RPMI7951 (cell line): ENCODE data around the gene RUNX2. TPM values are rescaled to one million over a fixed set of nuclear protein-coding genes. Genes with fewer than 3 reads are reported as not detected.

Source experiments
- DNase-seq: peaks from one replicate; pipeline ENCODE4 v3.0.0-alpha.2; 2012; ENCODE audit warnings: low read depth
- total RNA-seq: library from RNA; depleted of rRNA; stranded (reverse); fragments of >200 nt; shearing (Covaris generic); gene quantifications from 2 replicates; pipeline ENCODE4 v1.2.3, GENCODE V29; 2014

Gene RUNX2
- total RNA-seq, 1 experiment from 2014 or later, result 18.9 TPM

DNA sequence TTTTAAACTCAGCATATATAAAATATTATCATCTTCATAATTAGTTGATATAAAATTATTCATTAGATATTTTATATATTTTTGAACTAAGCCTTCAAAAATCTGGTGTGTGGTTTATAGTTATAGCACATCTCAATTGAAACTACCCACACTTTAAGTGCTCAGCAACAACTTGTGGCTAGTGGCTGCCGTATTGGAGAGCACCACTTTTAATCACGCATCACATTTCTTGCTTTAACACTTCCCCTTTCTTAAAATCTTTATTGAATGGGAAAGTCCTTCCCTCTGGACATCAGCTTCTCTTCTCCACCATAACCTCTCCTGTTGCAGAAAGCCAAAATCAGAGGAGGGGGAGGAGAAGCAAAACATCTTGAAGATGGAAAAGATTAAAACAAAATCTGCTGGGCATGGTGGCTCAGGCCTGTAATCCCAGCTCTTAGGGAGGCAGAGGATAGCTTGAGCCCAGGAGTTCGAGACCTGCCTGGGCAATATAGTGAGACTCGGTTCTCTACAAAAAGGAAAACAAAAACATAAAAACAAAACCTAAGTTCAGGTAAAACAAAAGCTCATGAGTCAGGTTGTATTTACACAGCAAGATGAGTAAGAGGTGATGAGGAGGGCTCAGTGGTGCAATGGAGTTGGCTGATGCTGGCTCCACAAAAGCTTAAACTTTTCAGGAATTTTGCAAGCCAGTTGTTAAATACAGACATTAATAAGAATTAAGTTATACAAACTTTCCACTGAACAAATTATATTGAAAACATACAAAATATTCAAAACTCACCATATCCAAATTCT, 286.6 kb downstream of the RUNX2 start:
- DNase-seq, result no peak

DNA sequence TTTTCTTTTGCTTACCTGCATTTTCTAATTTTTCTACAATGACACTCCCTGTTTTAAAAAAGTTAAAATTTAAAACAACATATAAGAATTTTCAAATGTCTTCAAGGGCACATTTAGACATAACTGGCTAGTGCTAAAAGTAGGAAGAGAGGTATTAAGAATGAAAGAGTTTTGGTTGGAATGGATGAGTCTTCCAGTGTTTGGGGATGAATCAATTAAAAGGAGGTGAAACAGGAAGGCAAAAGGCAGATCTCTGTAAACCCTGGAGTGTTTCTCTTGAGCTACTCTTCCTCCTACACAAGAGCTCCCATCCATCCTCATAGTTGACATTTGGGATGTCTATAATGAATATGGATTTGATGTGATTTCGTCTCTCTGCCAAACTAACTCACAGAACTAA, 288.1 kb downstream of the RUNX2 start:
- DNase-seq, result no peak

DNA sequence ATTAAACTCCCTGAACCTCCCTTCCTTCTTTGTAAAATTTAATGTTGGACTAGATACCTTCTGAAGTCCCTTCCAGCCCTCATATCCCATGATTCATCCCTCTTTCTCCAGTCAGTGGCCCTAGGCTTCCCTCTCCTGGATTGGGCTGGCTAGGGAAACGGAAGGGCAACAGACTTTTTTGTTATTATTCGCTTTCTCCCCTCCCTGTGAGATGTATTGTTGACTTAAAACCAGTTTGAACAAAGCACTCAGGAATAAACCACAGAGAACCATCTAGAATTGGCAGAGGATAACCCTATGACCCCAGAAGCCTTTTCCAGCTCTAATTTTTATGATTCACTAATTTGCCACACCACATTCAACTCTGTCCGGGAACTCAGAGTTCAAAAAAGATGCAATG, 289.3 kb downstream of the RUNX2 start:
- DNase-seq, result peak; percentile 99

DNA sequence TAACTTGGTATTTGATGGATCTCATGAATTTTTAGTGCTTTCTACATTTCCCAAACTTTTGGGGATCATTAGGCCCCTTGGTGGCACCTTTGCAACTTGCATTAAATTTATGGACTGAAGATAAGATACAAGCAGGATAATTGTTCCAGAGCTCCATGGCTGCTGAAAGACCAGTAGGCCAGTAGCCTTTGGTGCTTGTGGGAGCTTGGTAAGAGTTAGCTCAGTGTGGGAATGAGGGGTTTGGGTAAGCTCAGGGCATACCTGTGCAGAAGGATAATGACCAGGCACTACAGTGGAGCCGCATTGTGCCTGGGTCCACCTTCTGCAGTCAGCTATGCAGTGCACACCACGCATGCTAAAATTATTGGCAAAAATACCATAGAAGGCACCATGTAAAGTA, 290.1 kb downstream of the RUNX2 start:
- no peak for DNase-seq

DNA sequence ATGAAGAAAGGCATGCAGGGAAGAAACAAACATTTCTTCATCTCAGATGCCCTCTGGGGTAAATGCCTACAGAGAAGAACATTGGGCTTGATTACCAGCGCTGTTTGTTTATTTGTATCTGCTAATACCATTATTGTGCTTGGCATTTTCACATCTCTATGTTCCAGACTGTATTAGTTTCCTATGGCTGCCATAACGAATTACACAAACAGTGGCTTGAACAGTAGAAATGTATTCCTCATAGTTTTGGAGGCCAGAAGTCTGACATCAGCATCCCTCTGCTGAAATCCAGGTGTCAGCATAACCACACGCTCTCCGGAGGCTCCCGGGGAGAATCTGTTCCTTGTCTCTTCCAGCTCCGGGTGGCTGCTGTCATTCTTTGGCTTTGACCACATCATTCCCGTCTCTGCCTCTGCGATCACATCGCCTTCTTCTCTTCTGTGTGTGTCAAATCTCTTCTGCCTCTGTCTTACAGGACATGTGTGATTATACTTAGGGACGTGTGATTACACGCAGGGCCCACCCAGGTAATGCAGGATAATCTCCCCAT, 291.2 kb downstream of the RUNX2 start:
- DNase-seq, result peak; percentile 95

DNA sequence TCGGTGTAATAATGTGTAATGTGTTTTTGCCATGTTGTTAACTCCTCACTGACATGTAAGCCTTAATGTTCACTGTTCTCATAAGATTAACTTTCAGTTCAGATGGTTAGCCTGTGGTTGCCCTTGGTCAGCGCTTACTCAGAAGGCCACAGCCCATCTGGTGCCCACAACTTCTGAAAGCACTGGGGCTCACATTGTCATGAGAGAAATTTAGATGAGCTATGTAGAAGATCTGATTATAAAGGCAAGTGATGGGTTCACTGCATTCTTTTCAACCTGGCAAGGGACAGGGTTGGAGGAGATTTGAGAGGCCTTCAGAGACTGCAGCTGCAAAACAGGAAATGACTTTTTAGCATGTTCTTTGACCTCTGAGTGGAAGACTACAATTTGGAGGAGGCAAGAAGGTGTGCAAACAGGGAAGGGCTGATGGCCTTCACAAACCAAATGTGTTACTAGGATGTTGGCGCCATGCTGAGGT, 291.9 kb downstream of the RUNX2 start:
- peak; percentile 98 for DNase-seq

DNA sequence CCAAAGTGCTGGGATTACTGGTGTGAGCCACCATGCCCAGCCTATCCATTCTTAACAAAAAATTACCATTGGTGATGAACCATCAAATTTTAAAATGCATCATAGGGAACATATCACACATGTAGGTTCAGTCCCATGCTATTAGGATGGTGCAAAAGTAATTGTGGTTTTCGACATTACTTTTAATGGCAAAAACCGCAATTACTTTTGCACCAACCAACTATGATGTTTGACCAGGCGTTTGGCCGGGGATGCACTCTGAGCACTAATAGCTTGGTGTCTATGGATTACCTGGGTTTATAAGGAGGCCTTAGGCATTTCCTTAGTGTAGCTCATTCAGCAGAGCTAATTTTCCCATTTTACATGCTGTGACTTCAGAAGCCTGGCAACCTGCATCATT, 296.1 kb downstream of the RUNX2 start:
- DNase-seq, result no peak

DNA sequence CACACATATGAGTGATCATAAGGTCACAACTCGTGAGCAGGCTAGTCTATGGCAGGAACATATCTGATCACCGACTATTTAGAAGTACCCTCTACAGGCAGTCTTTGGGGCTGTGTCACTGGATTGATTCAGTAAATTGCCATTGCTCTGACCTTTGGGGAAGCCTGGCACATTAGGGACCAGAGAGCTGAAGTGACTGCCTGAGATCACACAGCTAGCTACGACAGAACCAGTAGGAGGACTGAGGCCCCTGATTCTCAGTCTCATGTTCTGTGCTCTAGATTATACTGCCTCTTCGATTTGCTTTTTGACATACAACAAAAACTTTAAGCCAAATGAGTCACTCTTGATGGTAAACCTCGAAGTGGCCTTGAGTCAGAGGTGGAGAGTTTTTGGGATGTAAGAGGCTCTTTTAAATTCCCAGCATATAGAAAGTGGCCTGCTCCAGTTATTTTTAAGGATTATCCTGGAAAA, 297.1 kb downstream of the RUNX2 start:
- DNase-seq, result peak; percentile 89

DNA sequence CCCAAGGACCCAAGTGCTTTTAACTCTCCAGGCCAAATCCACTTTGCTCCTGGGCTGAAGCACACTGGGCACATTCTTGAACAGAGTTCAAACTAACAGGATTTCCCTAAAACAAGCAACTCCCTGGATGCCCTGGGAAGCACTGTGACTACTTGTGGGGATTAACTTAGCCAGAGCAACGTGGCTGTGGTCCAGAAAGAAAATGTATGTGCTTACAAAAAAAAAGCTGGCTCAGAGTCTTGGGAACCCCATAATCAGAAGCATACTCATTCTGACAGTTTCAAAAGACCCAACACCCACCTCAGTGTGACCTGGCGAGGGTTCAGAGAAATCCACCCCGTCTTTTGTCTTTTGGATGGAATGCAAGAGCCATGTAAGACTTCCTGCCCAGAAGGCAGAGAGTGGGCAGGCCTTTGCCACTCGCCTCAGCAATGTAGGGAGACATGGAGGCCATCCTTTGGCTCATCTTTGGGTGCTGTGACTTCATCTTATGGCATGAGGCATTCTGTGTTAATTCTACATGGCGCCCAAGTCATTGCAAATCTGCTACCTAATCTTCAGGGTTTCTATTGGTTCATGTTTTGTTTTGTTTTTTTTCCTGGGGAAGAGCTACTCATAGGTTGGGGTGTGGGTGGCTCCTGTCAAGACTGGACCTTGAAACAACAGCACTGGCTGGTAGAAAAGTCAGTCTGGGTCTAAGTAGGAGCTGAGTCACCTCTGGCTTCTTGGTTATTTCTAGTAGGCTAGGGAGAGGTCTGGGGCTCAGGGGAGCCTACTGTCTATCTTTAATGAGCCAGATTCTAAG, 298.2 kb downstream of the RUNX2 start:
- DNase-seq, result peak; percentile 97

DNA sequence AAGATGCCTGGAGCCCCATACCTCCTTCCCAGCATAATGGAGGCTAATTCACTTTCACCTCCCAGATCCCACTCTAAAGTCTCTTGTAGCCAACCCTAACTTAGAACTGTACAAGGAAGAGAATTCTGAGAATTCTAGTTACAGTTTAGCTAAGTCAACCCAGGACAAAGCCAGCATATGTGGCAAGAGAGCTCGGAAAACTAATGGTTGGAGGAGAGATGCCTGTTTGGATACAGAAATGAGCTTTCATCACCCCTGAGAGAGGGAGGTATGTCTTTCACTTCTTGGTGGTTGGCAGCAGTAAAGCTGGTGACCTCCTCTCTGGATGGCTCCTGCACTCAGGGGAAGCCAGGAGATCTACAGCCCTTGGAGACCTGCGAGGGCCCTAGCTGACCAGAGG, 302.2 kb downstream of the RUNX2 start:
- no peak for DNase-seq

DNA sequence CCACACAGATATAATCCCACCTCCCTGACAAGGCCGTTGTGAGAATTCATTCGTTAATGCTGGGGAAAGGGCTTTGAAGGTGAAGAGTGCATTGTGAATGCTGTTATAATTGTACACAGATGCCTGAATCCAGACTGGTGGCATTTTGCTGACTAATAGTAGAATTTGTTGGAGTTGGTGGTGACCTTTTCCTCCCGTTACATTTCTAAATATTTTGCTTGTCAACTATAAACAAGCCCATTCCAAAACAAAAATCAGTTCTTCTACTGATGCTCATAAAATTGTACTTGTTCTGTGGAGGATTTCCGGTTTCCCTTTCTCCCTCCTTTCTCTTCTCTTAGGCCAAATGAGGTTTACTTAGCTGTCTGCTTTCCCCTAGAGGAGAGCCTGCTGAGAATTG, 302.7 kb downstream of the RUNX2 start:
- DNase-seq, result peak; percentile 58

DNA sequence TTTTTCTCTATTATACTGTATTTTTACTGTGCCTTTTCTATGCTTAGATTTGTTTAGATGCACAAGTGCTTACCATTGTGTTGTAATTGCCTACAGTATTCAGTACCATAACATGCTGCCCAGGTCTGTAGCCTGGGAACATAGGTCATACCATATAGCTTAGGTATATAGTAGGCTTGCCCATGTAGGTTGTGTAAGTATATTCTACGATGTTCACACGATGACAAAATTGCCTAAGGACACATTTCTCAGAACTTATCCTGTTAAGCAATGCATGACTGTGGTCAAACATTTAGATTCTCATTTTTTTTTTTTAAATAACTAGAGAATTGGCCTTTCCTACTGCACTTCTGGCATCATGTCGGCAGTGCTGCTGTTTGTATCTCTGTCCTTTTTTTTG, 303.3 kb downstream of the RUNX2 start:
- DNase-seq, result peak; percentile 80

DNA sequence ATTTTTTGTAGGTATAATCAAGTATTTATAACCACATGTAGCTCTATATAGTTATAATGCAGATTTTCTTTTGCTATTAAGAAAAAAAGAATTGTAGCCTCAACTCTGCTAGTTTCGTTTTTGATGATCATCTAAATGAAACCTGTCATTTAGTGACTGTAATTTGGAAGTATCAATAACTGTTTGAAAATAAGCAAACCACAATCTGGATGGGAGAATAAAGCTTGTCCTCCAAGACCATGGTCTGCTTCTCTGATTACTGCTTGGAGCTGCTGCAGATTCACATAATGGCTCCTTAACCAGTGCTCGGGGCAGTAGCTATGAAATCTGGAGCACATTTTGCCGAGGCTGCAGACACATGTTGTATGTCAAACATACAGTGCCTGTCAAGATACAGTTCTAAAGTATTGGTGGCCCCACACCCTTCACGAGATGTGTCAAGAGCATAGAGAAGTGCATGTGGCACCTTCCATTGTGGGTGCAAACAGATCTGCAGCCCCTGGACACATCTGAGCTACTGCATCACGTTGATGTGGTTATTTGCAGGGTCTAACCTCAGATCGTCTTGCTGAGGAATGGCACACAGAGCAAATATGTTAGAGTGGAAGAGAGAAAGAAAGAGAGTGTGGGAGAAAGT, 305.3 kb downstream of the RUNX2 start:
- no peak for DNase-seq

DNA sequence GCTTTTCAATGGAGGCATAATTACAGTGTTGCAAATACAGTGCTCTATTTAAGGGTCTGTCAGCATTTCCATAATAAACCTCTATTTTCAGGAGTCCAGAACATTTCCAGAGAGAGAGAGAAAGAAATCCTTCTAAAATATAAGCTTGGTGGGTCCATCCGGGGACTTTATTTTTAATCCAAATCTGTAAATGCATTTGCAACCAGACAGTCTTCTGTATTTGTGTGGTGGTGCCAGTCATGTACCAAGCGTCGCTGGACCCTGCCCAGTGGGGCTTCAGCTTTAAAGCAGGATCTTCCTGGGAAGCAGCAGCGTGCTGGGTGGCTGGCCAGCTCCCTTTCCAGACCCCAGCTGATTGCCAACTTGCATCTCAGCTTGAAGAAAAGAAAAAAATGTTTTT, 306.1 kb downstream of the RUNX2 start:
- no peak for DNase-seq

DNA sequence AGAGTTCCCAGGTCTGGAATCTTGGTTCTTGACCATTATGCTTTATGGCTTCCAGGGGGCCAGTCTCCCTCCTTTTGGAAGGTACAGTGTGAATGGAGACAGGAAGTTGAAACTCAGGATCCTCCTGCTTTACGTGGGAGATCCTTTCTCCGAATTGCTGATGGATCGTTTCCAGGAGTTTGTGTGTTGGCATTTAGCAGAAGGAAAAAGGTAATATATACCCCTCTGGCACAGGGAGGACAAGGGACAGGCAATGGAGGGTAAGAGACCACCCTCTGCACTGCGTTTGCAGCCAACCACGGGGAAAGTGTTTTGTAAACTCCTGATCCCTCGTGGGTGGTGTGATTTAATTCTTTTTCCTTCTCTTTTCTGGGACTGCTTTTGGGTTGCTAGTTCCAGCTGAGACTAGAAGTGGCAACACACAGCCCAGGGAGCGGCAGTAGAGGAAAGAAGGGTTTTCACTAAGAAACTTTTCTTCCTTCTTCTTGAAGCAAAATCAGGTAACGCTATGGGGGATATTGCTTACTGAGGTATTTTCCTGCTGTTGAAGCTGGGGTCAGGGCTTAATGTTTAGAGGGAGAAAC, 307.2 kb downstream of the RUNX2 start:
- DNase-seq, result no peak

DNA sequence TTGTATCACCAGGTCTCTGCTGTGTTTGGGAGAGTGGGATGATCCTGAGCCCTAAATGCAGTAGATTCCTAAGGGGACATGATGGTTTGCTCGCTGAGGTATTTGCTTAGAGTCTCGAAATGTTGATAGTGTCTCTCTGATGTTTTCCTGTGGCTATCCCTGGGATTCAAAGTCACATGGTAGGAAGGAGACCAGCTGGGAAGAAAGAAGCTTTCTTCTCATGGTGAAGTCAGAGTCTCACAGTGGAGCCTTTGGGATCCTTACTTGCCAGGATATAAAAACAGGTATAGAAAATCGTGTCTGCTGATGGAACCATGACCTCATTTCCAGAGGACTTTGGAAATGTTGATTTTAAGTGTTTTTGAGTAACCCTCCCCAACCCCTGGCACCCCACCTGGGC, 308.9 kb downstream of the RUNX2 start:
- no peak for DNase-seq

DNA sequence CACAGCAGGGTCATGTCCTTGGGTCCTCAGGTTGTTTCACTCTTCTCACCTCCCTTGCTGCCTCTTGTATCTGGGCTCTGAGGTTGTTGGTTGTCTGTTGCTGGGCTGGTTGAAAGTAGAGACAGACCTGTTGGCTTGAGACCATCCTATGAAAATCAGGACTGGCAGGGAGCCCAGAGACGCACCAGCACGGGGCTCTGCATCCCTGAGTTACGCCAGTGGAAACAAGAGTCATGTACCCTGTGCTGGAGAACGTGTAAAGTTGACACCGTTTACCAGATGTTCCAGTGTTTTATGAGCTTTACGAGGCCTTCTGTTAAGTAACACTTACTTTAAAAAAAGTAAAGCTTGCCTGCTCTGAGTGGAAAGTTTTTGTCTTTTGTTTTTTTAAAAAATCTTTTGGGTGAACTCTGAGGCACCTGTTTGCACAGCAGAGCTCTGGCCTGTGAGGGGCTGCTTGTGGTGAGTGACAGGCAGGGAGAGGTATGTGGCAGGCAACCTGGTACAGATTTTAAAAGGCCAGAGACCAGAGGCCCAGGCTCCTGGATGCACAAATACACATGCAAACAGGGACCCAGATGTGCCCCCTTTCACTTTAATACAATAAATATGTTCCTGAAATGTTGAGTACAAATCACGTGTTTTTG, 309.6 kb downstream of the RUNX2 start:
- no peak for DNase-seq

DNA sequence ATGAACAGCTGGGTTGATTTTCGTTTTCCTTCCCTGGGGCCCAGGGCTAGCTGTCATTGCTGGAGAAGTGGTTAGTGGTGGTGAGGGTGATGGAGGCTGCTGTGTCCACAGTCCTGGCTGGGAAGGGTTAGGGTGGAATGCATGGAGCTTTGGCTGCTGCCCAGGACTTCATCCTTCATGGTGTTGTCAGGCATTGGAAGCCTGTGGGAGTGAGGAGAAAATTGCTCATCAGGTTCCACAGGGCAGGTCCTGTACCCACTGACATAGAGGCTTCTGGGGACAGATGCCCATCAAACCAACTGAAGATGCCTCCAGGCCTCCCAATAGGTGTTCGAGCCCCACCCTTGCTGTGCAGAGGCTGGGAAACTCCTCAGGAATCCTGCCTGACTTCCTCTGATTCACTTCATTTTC, 312.0 kb downstream of the RUNX2 start:
- peak; percentile 96 for DNase-seq

DNA sequence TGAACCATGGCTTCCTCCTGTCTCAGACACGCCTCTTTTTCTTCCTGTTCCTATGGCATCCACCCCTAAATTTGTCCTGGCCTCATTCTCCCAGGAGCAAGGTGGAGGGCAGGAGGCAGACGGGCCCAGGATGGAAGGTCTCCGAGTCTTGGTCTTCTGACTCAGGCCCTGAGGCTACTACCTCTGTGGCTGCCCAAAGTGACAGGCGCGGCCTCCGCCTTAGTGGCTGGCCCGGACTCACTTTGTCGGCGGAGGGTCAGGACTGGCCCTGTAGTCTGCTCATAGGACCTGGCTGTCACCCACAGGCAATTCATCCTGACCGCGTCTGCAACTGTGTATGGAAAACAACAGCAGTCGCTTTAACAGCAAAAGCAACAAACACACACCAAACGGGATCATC, 312.7 kb downstream of the RUNX2 start:
- DNase-seq, result no peak

DNA sequence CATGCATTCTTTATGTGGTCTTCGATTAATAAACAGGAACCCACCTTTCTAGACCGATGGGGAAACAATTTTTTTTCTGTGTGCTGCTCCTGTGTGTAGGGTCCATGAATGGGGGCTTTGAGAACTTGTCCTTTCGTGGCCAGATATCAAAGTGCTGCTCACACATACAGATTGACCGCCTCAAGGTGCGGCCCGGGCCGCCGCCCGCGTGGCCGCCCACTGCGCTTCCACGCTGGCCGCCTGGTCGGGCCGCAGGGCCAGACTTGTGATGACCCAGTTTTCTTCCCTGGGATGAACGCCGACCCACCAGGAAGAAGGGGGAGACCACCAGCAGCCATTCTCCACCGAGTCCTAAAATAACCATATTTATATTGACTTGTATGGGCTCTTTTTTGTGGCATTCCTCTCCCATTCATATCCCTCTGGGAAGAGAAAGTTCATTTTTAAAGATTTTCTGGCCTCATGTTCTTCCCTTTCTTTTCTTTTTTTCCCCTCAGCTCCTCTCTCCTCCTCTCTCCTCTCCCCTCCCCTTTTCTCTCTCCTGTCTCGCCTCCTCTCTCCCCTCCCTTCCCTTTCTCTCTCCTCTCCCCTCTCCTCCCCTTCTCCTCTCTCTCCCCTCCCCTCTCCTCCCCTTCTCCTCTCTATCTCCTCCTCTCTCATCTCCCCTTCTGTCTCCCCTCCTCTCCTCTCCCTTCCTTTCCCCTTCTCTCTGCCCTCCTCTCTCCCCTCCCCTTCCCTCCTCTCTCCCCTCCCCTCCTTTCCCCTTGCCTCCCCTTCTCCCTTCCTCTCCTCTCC, 314.4 kb downstream of the RUNX2 start:
- DNase-seq, result no peak
